Stimulated activated CD4-positive, alpha-beta T cell treated with anti-CD3 and anti-CD28 coated beads, Interleukin-12 subunit alpha, Interleukin-12 subunit beta, amount 100 ng/mL, for 48 hours (primary cell): ENCODE results near the gene LHFPL3.
A peak's percentile ranks its signal among the peaks of the same experiment; 100 is the strongest.
"Not testable (repeated sequence)": the region's sequence is repeated elsewhere in the genome, so short reads cannot be mapped to it uniquely, and the experiment has no call there.

ENCODE experiments used
- DNase-seq, 3 donors: peaks; one replicate each; pipeline ENCODE4 v3.0.0-alpha.2; 2020; ENCODE audit warnings: low read depth in 2 of 3, low spot score in 1 of 3

LHFPL3 gene

DNA sequence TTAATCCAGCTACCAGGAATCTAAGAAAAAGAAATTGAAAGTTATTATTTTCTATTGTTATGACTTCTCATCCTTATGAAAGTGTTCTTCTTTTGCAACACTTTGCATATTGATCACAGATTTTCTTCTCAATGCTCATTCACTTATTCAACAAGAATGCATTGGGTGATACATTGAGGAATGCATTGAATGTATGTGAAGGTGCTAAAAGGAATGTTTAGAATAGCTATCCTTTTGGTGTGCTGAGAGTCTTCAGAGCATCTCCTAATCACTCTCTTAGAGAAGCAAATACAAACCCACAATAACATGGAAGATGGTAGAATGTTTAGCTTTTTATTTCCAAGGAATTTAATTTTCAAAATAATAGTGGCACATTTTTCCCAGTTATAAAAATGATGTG, 563.5 kb downstream of the LHFPL3 start:
- DNase-seq: no peak

GRCh38 chr7:104894314-104894713, 565.9 kb downstream of the LHFPL3 start:
- no peak for DNase-seq

GRCh38 chr7:104894726-104895521, 566.5 kb downstream of the LHFPL3 start:
- DNase-seq: no peak

DNA sequence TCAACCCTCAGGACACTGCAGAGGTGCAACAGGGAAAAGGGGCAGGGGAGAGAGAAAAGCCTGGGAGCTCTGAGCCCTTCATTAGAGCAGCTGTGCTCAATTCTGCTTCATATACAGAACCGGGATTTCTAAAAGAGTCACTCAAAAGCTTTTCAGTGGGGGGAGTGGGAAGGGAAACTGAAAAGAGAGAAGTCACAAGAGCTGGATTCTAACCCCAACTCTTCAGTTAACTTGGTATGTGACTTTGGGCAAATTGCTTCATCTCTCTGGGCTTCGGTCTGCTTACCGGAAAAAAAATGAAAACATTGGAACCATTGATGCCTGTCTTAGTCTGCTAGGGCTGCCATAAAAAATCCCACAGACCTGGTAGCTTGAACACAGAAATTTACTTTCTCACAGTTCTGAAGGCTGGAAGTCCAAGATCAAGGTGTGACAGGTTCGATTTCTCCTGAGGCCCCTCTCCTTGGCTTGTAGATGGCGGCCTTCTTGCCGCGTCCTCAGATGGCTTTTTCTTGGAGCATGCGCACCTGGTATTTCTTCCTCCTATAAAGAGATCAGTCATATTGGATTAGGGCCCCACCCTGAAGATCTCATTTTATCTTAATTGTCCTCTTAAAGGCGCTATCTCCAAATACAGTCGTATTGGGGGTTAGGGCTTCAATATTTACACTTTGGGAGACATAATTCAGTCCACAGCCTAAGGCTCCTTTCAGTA, 567.3 kb downstream of the LHFPL3 start:
- DNase-seq: no peak

GRCh38 chr7:104898434-104898833, 570.0 kb downstream of the LHFPL3 start:
- no peak for DNase-seq

DNA sequence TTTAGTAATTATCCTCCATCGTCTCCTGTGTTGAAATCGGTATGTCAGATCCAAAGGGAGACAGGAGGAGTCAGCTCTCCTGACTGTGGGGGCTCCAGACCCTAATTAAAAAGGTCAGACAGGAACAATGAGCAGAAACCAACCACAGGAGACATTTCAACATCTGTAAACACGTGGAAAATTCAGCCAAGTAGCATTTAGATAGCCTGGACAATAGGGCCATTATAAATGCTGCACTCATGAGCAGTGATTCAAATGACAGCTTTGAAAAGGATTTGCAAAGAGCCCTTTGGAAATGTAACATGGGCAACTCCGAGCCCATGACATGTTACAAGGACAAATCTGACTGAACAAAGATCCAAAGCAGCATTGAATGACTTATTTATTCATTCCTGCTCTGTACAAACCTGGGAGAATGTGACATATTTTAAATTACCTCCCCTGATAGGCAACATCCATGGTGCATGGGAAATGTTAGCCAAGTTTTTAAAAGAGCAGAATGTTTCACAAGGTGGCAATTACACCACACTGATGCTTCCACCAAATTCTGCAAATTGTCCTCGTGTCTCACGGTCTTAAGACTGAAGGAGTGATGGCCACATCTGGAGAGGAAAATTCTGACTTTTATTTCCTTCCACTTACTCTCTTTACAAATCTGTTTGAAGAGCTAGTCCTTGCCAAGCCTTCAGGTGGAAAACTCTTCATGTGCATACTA, 572.3 kb downstream of the LHFPL3 start:
- DNase-seq: no peak

GRCh38 chr7:104901240-104901619, 572.8 kb downstream of the LHFPL3 start:
- DNase-seq: no peak

DNA sequence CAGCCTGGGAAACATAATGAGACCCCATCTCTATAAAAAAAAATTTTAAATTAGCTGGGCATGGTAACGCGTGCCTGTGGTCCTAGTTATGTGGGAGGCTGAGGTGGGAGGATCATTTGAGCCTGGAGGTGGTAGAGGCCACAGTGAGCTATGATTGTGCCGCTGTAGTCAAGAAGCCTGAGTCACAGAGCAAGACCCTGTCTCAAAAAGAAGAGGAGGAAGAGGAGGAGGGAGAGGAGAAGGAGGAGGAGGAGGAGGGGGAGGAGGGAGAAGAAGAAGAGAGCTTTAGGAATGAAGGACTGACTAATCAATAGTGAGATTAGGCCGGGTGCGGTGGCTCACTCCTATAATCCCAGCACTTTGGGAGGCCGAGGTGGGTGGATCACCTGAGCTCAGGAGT, 573.8 kb downstream of the LHFPL3 start:
- no peak for DNase-seq

GRCh38 chr7:104903044-104903443, 574.6 kb downstream of the LHFPL3 start:
- no peak for DNase-seq

GRCh38 chr7:104903846-104904245, 575.4 kb downstream of the LHFPL3 start:
- DNase-seq: no peak

DNA sequence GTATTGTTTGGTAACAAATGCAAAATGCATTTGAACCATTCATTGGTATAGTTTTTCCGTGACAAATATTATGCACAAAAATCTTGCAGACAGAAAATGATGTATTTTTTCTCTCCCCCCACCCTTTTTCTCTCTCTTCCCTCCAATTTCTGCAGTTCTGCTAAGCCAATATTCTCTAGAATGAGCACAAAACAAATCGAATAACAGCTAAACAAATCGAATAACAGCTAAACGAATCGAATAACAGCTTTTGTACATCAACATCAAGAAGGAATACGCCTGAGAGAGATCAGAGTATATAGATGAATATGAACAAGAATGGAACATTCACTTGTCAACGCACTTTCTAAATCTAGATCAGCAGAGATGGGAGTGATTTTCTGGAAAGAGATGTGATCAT, 577.6 kb downstream of the LHFPL3 start:
- DNase-seq: no peak

DNA sequence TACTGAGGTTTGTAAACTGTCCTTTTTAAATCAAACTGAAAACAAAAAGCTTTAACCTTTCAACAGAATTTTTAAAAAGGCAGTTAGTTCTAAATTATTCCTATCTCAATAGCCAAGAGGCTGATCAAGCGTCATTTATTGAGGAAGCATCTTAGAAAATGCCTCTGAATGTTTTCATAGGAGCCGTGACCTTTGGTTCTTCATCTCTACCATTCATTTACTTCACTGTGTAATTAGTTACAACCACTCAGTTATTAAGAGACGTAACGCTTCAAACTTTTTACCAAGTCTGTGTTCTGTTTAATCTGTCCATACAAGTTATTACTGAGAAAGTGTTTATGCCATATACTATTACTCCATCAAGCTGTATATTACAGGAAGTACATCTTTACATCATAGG, 578.2 kb downstream of the LHFPL3 start:
- no peak for DNase-seq

DNA sequence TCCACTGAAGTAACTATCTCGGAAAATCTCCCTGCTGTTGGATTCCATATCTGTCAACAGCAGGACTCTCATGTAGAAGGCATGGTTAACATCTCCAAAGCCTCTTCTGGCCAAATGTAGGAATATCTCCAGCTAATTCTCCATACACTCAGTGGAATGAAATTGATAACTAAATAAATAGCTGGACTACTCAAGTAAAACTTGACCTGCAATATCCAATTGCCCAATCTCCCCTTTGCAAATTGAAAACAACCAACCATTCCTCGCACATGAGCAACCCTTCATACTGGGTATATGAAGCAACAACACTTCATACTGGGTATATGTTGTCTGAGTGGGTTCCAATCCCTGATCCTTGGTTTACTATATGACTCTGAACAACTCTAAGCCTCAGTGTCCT, 580.2 kb downstream of the LHFPL3 start:
- DNase-seq: no peak

- DNase-seq: no peak
These were observed 580.7 kb downstream of the LHFPL3 start for GRCh38 chr7:104909096-104909495.

DNA sequence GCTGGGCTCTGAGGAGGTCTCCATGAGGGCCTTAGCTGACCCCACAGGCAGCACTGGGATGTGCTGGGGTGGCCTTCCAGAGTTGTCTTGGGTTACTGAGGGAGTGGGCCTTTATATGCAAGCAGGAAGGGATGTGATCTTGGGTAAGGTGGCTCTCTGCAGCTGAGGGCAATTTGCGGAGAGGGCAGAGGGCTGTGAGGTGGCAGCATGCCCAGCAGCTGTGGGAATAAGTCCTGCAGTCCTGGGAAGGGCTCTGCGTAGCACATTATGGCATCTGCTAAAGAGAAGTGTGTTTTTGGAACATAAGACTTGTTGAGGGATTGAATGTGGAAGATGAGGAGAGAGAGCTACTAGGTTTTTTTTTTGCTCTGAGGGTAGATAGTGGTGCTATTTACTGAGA, 586.0 kb downstream of the LHFPL3 start:
- DNase-seq: no peak

DNA sequence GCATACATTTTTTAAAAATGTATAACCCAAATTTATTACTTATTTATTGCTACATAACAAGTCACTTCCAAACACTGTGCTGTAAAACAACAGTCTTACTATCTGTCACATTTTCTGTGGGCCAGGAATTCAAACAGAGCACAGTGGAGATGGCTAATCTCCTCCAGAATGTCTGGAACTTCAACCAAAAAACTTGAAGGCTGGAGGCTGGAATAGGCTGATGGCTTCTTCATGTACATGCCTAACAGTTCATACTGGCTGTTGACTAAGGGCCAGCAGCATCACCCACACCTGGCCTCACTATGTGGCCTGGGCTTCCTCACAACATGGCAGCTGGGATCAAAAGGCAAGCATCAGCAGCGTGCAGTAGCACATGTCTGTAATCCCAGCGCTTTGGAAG, 593.2 kb downstream of the LHFPL3 start:
- DNase-seq: no peak

GRCh38 chr7:104922182-104923009, 594.0 kb downstream of the LHFPL3 start:
- no peak for DNase-seq

- peak; percentile 55 to 69 (median 67) for DNase-seq
These were observed 594.6 kb downstream of the LHFPL3 start for GRCh38 chr7:104923010-104923421.

DNA sequence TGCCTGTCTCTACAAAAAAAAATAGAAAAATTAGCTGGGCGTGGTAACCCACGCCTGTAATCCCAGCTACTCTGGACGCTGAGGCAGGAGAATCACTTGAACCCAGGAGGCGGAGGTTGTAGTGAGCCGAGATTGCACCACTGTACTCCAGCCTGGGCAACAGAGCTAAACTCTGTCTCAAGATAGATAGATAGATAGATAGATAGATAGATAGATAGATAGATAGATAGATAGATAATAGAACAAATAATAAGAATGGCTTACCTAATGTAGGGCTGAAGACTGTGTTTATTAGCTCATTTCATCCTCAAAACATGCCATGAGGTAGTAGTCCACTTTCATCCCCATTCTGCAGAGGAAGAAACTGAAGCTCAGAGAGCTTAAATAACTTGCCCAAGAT, 597.8 kb downstream of the LHFPL3 start:
- DNase-seq: not testable (repeated sequence)

DNA sequence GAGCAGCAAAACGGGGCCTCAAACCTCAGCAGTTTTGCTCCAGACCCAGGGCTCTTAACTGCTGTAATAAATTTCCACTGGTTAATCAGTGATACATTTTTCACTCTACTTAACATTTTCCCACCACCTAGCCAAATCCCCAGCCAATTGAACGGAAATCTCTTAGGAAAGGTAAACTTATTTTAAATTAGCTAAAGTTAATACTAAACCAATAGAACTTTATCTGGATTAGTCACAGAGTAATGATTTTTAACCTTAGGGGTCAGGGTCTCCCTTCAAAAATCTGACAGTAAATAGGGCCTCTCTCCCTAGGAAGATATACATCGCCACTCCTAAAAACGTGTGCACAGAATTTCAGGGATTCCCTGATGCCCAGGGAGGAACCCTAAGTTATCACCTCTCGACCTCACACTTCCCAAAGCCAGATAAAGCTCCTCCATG, 598.2 kb downstream of the LHFPL3 start:
- no peak for DNase-seq

GRCh38 chr7:104927055-104927454, 598.7 kb downstream of the LHFPL3 start:
- no peak for DNase-seq
